ENCODE measurements around the gene ERAL1.
"Not testable (repeated sequence)": the region's sequence is repeated elsewhere in the genome, so short reads cannot be mapped to it uniquely, and the experiment has no call there.

The ERAL1 gene

DNA sequence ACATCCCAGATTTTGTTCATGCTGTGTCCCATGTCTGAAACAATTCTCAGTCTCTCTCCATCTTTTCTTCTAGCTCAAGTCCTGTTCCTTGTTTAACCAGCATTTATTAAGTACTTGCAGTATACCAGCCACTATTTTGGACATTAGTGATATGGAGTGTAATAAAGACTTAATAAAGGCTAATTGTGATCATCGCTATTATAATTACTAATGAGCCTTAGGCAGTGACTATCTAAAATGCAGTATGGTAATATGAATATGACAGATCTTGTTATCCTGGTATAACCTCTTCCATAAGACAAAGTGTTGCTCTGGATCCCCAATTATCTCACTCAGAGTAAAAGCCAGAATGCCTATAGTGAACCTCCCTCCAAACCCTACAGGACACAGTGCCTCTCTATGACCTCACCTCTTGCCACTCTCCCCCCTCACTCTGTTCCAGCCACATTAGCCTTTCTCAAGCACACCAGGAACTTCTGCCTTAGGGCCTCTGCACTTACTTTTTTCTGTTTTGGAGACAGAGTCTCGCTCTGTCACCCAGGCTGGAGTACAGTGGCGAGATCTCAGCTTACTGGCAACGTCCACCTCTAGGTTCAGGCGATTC, 44.5 kb downstream of the ERAL1 start:
- DNase-seq (ENCODE audit: low spot score) = no peak

DNA sequence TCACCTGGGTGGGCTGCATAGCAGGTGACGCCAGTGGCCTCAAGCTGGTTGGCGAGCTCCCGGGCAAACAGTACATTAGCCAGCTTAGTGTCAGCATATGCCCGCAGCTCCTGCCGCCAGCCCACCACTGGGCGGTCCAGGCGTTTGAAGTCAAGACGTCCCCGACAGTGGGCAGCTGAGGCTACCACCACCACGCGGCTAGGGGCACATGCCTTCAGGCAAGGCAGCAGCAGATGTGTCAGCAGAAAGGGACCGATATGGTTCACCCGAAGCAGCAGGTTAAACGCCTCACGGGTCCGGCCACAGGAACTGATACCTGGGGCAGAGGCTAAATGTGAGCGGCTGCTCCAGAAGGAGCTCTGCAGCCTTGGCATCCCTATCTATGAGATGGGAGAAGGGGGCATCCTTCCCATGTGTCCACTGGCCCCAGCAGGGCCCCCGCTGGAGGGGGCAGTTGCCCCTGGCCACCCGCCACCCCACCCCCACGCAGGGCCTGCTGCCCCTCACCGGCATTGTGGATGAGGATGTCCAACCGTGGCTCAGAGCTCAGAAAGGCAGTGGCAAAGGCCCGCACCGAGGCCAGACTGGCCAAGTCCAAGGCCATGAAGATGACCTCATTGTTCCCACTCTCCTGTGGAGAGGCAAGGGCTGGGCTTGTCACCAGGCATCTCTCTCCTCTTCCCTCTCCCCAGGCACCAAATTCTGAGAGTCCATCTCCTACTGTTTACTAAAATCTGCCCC, 46.3 kb downstream of the ERAL1 start:
- DNase-seq (ENCODE audit: low spot score) = no peak

DNA sequence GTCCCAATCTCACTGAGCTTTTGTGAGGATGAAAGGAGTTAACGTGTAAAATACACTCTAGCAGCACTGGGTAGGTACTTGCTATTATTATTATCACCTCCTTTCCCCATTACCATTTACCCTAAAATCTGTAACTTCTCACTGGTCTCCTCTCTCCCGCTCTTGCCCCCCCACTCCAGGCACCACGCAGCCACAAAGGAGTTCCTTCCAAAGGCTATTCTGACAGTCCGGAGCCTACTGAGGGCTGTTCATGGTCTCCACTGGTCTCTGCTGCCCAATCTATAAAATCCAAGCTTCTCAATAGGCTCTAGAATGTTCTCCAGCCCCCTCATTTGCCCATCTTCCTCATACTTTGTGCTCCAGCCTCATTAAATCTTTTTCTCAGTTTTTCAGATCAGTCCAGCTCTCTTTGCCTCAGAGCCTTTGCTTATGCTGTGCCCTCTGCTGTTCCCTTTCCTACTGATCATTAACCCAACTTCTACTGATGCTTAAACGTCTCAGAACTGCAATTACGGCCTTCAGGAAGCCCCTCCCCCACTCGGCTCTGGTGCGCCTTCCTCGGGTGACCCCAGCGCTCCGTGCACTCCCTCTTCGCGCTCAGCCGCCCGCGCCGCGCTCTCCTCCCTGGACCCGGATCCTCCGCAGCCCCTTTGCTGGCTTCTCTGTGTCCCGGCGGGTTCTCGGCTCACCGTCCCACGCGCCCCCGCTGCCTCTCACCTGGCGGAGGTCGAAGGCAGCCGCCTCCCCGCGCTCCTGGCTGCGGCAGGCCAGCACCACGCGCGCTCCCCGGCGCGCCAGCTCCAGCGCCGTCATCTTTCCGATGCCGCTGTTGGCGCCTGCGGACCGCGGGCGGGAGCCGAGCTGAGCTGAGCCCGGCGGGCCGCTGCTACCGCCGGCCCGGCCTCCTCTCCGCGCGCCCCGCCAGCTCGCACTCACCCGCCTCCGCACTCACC, 47.3 kb downstream of the ERAL1 start:
- peak; percentile 60 for DNase-seq (ENCODE audit: low spot score)

DNA sequence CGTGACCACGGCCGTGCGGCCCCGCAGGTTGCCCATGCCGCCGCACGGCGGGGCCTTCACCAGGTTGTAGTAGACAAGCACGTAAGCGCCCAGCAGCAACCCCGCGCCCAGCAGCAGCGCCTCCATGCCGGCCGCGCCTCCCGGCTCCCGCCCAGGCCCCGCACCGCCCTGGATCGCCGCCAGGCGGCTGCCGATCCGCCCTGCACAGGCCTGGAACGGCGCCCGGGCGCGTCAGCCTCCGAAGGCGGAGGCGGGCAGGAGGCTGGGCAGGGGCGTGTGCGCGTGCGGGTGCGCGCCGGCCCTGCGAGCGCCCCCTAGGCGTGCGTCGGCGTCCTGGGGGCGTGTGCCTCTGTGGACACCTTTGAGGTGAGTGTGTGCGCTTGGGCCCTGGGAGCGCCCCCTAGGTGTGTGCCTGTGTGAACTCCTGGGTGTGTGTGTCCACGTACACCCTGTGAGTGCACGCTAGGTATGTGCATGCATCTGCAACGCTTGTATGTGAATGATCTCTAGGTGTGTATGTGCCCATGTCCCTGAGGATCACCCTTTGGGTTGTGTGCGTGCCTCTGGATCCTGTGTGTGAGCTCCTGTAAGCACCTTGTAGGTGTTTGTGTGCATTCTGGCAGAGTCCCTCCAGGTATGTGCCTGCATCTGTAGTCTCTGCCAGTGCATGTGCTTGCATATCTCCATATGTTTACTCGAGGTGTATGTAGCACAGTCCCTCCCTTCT, 48.2 kb downstream of the ERAL1 start, which contains the start of gene DHRS13:
TSS of gene DHRS13 (minus strand) at position 261 of the 727 bp plus-strand sequence. CDS start at position 126, 135 bp downstream.
- DNase-seq (ENCODE audit: low spot score) = peak; percentile 93

DNA sequence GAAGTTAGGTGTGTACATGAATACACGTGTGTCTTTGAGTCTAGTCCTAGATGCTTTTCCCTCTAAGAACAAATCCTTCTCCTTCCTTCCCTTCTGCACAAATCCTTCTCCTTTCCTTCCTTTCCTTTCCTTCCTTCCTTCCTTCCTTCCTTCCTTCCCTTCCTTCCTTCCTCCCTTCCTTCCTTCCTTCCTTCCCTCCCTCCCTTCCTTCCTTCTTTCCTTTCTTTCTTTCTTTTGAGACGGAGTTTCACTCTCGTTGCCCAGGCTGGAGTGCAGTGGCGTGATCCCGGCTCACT, 48.7 kb downstream of the ERAL1 start:
- not testable (repeated sequence) for DNase-seq (ENCODE audit: low spot score)

DNA sequence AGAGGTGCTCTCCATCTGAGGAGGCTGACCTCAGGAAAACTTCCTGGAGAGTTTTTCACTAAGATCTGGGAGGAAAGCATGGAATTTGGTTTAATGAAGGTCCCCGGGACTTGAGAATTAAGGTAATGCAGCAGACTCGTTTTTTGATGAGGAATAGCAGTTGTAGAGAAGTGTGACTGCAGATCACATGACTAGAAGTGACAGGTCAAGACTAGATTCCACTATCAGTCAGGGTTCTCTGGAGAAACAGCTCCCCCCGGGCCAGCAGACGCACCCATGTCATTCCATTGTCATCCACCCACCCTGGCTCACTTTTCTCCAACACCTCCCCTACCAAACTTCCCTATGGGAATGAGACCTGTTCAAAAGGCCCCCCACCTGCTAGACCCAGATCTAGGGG, 50.0 kb downstream of the ERAL1 start:
- DNase-seq (ENCODE audit: low spot score) = no peak

DNA sequence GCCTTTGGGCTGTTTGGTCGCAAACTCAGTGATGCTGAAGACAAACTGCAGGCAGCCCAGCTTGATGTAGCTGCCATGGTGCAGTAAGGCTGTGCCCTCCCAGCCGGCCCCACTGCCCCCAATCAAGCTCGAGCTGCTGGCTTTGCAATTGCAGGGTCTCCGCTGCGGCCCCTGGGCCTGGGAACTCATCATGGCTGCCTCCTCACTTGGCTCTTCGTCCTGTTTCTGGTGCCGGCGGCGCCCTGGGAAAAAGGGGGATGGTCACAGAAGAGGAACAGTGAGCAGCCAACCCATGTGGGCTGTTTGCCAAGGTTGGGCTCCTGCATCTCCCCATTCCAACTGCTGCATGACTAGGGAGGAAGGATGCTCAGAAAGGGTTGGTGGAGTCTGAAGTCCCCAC, 51.5 kb downstream of the ERAL1 start:
- DNase-seq (ENCODE audit: low spot score) = no peak

DNA sequence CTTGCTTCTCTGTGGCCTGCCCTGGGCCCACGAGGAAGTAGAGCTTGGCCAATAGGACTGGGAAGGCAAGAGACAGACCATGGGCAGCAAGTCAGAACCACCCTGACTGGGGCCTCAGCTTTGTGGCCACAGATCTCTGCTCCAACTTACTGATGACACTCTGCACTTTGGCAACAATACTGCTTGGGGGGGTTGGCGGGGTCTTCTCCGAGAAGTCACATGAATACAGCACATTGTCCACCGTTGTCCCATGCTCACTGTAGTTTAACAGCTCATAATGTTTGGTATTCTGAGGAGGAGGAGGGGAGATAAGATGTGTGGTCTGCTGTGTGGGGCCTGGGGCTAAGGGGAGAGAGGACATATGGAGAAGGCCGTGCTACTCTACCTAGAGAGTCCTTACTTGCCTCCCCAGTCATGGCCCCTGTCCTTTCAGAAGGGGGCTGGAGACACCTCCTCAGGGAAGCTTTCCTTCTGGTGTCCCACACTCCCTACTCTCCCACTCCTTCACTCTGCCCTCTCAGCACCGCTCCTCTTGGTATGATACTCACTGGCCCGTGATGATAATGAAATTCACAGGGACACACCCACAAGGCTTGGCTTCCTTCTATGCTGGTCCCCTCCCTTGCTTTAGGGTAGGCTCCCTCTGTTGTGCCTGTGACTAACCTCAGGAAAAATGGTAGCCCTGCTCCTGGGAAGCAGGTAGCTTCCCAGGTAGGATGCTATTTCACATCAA, 52.1 kb downstream of the ERAL1 start:
- DNase-seq (ENCODE audit: low spot score) = no peak

DNA sequence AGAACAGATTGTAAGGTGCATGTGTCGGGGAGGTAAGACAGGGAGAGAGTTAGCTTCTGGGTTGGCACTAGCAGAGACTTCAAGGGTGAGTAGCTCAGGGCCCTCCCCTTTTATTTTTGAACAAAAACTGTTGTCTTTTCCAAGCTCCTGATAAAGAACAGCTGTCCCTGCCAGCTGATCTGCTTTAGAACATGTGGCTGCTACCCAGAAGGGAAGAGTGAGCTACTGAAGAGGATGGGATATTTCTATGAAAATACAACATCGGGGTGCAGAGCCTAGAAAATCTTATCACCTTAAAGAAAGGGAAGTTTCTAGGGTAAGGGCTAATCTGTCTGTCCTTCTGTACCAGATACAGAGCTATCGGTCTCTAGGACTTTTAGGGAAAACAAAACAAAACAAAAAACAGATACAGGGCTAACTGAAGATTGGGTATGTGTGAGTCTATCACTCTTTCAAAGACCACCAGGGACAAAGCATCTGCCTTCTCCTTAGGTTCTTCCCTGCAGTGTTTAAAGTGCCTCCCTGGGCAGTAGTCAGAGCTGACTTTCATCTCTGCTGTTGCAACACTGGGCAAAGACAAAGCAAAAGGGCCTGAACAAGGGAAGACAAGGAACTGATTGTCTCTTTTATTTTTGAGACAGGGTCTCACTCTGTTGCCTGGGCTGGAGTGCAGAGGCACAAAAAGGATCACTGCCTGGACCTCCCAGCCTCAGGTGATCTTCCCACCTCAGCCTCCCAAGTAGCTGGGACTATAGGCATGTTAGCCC, 53.1 kb downstream of the ERAL1 start:
- no peak for DNase-seq (ENCODE audit: low spot score)

DNA sequence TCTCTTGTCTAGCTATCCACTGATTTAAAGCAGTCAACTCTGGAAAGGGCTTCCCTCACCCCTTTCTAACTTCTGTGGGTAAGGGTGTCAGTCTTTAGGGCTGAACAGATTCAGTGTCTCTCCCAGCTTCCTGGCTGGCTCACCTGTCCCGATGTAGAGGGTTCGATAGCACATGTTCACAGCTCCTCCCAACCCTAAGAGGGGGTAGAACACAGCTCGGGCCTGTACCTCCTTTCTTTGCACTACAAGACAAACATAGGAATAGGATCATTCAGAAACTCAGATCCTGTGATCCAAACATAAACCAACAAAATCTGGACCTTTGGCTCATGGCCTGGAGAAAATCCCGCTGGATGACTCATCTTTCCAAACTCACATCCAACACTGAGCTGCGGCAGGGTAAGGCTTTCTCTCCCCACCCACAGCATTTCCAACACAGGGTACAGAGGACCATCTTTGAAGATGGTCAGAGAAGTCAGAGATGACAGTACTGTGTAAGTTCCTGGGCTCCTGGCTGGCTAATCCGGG, 53.9 kb downstream of the ERAL1 start:
- DNase-seq (ENCODE audit: low spot score) = no peak

DNA sequence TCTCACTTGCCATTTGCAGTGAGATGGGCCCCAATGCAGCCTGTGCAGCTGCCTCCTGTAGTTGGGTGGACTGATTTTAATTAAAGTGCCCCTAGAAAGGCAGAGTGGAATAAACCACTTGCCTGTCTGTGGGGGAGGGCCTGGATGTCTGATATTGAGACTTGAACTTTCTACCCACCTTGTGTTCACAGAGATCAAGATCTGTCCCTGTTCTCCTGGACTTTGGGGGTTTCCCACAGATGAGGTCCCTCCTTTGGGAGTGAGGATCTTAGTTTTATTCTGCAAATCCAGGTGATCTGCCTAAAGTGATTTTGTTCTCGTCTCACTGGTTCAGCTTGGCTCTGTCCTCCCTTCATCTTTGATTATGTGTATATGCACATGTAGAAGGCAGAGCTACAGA, 55.7 kb downstream of the ERAL1 start:
- no peak for DNase-seq (ENCODE audit: low spot score)

All from germinal center (tissue), 1 donor.